Right atrium auricular region (tissue), 2 donors: ENCODE data around the gene DNAJC15. TPM values are rescaled to one million over a fixed set of nuclear protein-coding genes. Genes with fewer than 3 reads are reported as not detected.
A peak's percentile ranks its signal among the peaks of the same experiment; 100 is the strongest.
"Not testable (repeated sequence)": the region's sequence is repeated elsewhere in the genome, so short reads cannot be mapped to it uniquely, and the experiment has no call there.

Experiments used
- DNase-seq: peaks from one replicate; pipeline ENCODE4 v3.0.0-alpha.2; 2019; ENCODE audit warnings: low spot score
- H3K27ac ChIP-seq, 2 donors: fragments of 200-600 bp; sonication (generic); 1 replicate in 1 of 2; 2 replicates in 1 of 2; pipeline ENCODE4 v1.5.1; 2016 to 2019
- H3K27me3 ChIP-seq, 2 donors: fragments of 200-600 bp; sonication (generic); one replicate each; pipeline versions ENCODE4 v1.5.1 to v1.6.0; 2017 to 2019
- H3K36me3 ChIP-seq: fragments of 200-600 bp; sonication (generic); one replicate; pipeline ENCODE4 v1.5.1; 2016
- H3K4me1 ChIP-seq, 2 donors: fragments of 200-600 bp; sonication (generic); one replicate each; pipeline versions ENCODE4 v1.5.1 to v1.6.0; 2017 to 2019
- H3K4me3 ChIP-seq, 2 donors: fragments of 200-600 bp; sonication (generic); 1 replicate in 1 of 2; 2 replicates in 1 of 2; pipeline ENCODE4 v1.5.1; 2017 to 2019; ENCODE audit warnings: mild to moderate bottlenecking in 1 of 2, moderate library complexity in 1 of 2
- H3K9me3 ChIP-seq, 2 donors: fragments of 200-600 bp; sonication (generic); one replicate each; pipeline ENCODE4 v1.5.1; 2019
- total RNA-seq, 2 donors: library from RNA; depleted of rRNA; stranded (reverse); fragments of >200 nt; gene quantifications; one replicate each; pipeline ENCODE4 v1.1.0, GENCODE V29; 2016
- TF ChIP-seq, protein P1 (sequence below), 2 donors: fragments of 200-600 bp; sonication (generic); IDR thresholded peaks; one replicate each; pipeline ENCODE4 v1.5.1; 2019; ENCODE audit warnings: antibody characterized with exemption in 2 of 2

DNAJC15 gene
- total RNA-seq, 2 donors from 2014 or later: 10.8 to 14.0 TPM

DNA sequence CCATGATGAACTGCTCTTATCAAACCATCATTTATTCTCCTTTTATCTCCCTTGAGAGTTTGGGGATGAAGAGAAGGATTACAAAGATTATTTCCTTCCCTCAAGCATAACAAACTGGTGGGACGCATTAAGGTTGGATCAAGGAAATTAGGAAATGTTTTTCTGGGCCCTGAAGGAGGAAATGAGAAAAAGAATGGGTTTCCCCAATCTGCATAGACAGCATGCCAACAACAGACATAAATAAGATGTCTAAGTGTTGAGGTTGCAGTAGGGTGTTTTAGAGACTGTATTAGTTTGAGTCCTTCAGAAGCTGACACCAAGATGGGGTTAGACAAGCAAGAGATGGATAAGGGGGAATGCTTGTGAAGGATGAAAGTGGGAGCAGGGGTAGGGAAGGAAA is 38.7 kb upstream of the DNAJC15 start:
- DNase-seq: no peak
- TF ChIP-seq, protein P1, sequence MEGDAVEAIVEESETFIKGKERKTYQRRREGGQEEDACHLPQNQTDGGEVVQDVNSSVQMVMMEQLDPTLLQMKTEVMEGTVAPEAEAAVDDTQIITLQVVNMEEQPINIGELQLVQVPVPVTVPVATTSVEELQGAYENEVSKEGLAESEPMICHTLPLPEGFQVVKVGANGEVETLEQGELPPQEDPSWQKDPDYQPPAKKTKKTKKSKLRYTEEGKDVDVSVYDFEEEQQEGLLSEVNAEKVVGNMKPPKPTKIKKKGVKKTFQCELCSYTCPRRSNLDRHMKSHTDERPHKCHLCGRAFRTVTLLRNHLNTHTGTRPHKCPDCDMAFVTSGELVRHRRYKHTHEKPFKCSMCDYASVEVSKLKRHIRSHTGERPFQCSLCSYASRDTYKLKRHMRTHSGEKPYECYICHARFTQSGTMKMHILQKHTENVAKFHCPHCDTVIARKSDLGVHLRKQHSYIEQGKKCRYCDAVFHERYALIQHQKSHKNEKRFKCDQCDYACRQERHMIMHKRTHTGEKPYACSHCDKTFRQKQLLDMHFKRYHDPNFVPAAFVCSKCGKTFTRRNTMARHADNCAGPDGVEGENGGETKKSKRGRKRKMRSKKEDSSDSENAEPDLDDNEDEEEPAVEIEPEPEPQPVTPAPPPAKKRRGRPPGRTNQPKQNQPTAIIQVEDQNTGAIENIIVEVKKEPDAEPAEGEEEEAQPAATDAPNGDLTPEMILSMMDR (IDR thresholded peaks at IDR 0.05): no peak
- peaks cover 0 to 4% of the 10 kb centered on the region in 2 donors for H3K4me1 ChIP-seq
- H3K27me3 ChIP-seq: no peaks in the 10 kb centered on the region
- H3K36me3 ChIP-seq: no peaks in the 10 kb centered on the region
- H3K9me3 ChIP-seq: no peaks in the 10 kb centered on the region
- H3K27ac ChIP-seq: no peak overlapping the region
- H3K4me3 ChIP-seq: no peak overlapping the region

DNA sequence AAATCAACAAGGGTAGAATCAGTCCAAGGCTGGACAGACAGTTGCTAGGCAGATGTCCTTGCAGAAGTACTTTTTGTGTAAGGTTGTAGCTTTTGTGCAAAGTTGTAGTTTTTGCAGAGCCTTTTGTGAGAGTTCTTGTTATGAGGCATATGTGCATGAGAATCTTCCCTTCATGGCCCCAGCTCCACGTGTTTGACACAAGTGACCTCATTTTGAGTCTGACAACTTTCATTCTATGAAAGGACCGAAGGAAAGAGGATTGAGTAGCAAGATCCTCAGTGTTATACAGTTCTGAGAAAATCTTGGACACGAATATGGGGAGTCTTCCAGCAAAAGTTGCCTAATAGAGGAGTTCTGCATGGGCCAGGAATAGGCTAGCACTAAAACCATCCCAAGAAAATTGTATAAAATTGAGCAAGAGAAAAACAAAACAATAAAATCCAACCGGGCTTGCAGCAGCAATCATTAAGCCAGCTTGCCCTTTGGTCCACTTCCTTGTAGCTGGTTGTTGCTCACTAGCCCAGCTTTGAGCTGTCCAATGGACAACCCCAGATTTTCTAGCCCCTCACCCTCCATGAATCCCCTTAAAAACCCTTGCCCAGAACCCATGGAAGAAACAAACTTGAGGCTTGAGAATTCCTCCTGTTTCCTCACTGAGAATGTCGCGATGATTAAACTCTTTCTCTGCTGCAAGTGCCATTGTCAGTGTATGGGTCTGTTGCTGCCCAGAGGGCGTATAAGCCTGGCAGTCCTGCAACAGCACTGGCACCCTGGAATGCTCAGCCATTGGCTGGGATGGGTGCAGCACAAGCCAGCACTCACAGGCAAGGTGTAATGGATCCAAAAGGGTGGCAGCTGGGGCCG is 37.8 kb upstream of the DNAJC15 start:
- TF ChIP-seq, protein P1 (IDR thresholded peaks at IDR 0.05): no peak
- no peaks in the 10 kb centered on the region for H3K9me3 ChIP-seq
- H3K4me1 ChIP-seq: peaks cover 0 to 11% of the 10 kb centered on the region in 2 donors
- no peak overlapping the region for H3K27ac ChIP-seq
- H3K4me3 ChIP-seq: no peak overlapping the region
- no peaks in the 10 kb centered on the region for H3K36me3 ChIP-seq
- no peak for DNase-seq
- no peaks in the 10 kb centered on the region for H3K27me3 ChIP-seq

DNA sequence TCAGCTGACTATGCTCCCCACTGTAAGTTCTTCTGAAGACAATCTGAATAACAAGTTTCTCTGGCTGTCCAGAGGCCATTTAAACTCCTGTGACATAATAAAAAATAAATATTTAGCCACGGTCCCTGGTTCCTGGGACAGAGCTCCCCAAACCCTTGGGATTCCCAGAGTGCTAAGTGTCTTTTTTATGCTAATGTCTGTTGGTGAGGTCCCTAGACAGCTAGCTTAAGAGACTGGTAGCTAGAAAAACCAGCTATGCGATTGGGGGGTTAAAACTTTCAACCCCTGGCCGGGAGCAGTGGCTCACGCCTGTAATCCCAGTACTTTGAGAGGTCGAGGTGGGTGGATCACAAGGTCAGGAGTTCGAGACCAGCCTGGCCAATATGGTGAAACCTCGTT is 37.2 kb upstream of the DNAJC15 start:
- DNase-seq: no peak
- H3K36me3 ChIP-seq: no peaks in the 10 kb centered on the region
- no peak overlapping the region for H3K27ac ChIP-seq
- H3K4me3 ChIP-seq: no peak overlapping the region
- no peaks in the 10 kb centered on the region for H3K9me3 ChIP-seq
- TF ChIP-seq, protein P1 (IDR thresholded peaks at IDR 0.05): no peak
- H3K27me3 ChIP-seq: no peaks in the 10 kb centered on the region
- H3K4me1 ChIP-seq: peaks cover 0 to 17% of the 10 kb centered on the region in 2 donors

- TF ChIP-seq, protein P1 (IDR thresholded peaks at IDR 0.05): no peak
- Histone ChIP-seq H3K27me3 (no peaks in the 10 kb centered on the region), H3K4me3 (peak overlapping the region in 1 of 2 donors; percentile 76), H3K27ac (peak overlapping the region; percentile 67 to 86), H3K36me3 (no peaks in the 10 kb centered on the region), H3K9me3 (no peaks in the 10 kb centered on the region), H3K4me1 (peaks cover 0 to 24% of the 10 kb centered on the region in 2 donors)
- no peak for DNase-seq
Measured at GRCh38 chr13:42990291-42991232, 32.8 kb upstream of the DNAJC15 start.

- H3K36me3 ChIP-seq, H3K27me3 ChIP-seq, H3K9me3 ChIP-seq, DNase-seq: not testable (repeated sequence)
- Histone ChIP-seq H3K27ac (peak overlapping the region; percentile 67 to 86), H3K4me1 (peaks cover 0 to 20% of the 10 kb centered on the region in 2 donors), H3K4me3 (peak overlapping the region; percentile 51 to 76)
Measured at GRCh38 chr13:42991233-42991897, 32.0 kb upstream of the DNAJC15 start.
